Measurements from ENCODE around the gene DNAH10. TPM values are rescaled to one million over a fixed set of nuclear protein-coding genes. Genes with fewer than 3 reads are reported as not detected.

The DNAH10 gene
- total and polyA plus RNA-seq, 9 donors, result 0.05 to 20.2 (median 0.72) TPM

DNA sequence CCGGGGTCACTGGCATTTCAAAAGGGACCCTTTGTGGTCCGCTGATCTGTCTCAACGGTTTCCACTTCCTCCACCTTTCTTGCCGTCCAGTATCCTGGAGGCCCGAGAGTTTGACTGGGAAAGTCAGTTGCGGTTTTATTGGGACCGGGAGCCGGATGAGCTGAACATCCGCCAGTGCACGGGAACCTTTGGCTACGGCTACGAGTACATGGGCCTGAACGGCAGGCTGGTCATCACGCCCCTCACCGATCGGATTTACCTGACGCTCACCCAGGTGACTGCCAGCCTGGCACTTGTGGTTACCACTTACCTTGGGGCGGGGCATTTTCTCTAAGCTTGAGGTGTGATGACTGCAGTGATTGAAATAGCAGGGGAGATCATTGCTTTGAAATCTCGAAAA lies 83.8 kb downstream of the DNAH10 start:
- Histone ChIP-seq H3K9me3 (no peaks in the 10 kb centered on the region), H3K36me3 (no peaks in the 10 kb centered on the region), H3K4me1 (ENCODE audit: insufficient read depth) (no peaks in the 10 kb centered on the region), H3K27me3 (no peaks in the 10 kb centered on the region), H3K4me3 (no peak overlapping the region), H3K27ac (no peak overlapping the region)
- DNase-seq, result no peak
- WGBS, 3 donors, result 92 to 96% (median 93%) methylated on average over 19 of the region's 19 CpGs
- TF ChIP-seq EP300 (IDR thresholded peaks at IDR 0.05) (no peak), POLR2A (IDR thresholded peaks at IDR 0.05) (no peak)
- TF ChIP-seq, protein P1, sequence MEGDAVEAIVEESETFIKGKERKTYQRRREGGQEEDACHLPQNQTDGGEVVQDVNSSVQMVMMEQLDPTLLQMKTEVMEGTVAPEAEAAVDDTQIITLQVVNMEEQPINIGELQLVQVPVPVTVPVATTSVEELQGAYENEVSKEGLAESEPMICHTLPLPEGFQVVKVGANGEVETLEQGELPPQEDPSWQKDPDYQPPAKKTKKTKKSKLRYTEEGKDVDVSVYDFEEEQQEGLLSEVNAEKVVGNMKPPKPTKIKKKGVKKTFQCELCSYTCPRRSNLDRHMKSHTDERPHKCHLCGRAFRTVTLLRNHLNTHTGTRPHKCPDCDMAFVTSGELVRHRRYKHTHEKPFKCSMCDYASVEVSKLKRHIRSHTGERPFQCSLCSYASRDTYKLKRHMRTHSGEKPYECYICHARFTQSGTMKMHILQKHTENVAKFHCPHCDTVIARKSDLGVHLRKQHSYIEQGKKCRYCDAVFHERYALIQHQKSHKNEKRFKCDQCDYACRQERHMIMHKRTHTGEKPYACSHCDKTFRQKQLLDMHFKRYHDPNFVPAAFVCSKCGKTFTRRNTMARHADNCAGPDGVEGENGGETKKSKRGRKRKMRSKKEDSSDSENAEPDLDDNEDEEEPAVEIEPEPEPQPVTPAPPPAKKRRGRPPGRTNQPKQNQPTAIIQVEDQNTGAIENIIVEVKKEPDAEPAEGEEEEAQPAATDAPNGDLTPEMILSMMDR (IDR thresholded peaks at IDR 0.05), result no peak
- intact Hi-C loops (cut with DNase I), result no loop called here

DNA sequence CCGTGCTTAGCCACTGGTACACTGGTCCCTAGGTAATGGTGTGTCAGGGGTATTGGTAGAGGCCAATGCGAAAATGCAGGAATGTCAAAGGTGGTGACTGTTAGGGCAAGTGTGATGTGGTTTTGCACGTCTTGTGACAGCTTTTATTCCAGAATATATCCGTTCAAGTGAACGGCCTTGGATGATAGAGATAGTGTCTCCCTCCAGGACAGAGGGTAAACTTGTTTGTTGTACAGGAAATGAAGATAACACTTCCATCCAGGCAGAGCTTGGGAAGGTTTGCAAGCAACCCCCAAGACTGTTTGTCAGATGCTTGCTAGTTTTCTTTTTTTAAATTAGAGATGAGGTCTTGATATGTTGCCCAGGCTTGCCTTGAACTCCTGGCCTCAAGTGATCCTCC lies 84.2 kb downstream of the DNAH10 start:
- Histone ChIP-seq H3K27ac (no peak overlapping the region), H3K9me3 (no peaks in the 10 kb centered on the region), H3K27me3 (no peaks in the 10 kb centered on the region), H3K4me3 (no peak overlapping the region), H3K36me3 (no peaks in the 10 kb centered on the region), H3K4me1 (ENCODE audit: insufficient read depth) (no peaks in the 10 kb centered on the region)
- no peak for DNase-seq
- 54 to 69% (median 62%) methylated on average over 5 of the region's 5 CpGs for WGBS, 3 donors
- TF ChIP-seq EP300 (IDR thresholded peaks at IDR 0.05) (no peak), POLR2A (IDR thresholded peaks at IDR 0.05) (no peak)
- TF ChIP-seq, protein P1 (IDR thresholded peaks at IDR 0.05), result no peak
- intact Hi-C loops (cut with DNase I), result no loop called here

DNA sequence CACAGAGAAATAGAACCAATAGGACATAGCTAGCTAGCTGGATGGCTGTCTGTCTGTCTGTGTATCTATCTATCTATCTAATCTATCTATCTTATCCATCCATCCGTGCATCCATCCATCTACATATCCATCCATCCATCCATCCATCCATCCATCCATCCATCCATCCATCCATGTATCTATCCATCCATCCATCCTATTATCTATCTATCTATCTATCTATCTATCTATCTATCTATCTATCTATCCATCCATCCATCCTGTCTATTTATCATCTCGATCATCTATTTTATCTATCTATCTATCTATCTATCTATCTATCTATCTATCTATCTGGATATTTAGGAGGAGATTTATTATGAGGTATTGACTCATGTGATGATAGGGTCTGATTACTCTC lies 84.9 kb downstream of the DNAH10 start:
- intact Hi-C loops (cut with DNase I), result no loop called here
- Histone ChIP-seq H3K9me3 (no peaks in the 10 kb centered on the region), H3K27ac (no peak overlapping the region), H3K4me1 (ENCODE audit: insufficient read depth) (no peaks in the 10 kb centered on the region), H3K27me3 (no peaks in the 10 kb centered on the region), H3K4me3 (no peak overlapping the region), H3K36me3 (no peaks in the 10 kb centered on the region)
- WGBS, 3 donors, result 76 to 92% (median 78%) methylated on average over 2 of the region's 2 CpGs
- DNase-seq, result no peak
- TF ChIP-seq EP300 (IDR thresholded peaks at IDR 0.05) (no peak), POLR2A (IDR thresholded peaks at IDR 0.05) (no peak)
- TF ChIP-seq, protein P1 (IDR thresholded peaks at IDR 0.05), result no peak

DNA sequence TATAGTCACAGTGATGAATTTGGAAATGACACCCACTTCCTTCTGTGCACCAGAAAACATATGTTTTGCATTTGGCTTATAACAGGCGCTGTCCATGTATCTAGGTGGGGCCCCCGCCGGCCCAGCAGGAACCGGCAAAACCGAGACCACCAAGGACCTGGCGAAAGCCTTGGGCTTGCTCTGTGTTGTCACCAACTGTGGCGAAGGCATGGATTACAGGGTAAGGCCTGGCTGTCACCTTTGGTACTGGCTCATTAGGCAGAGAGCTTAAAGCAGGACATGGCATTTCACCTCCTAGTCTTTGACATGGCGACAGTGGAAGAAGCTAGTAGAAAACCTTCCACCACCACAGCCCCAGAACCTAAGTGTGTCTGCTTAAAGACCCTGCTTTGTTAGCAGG lies 85.8 kb downstream of the DNAH10 start:
- no peak overlapping the region for H3K4me3 ChIP-seq
- TF ChIP-seq, protein P1 (IDR thresholded peaks at IDR 0.05), result no peak
- TF ChIP-seq POLR2A (IDR thresholded peaks at IDR 0.05), result no peak
- no peak for TF ChIP-seq EP300 (IDR thresholded peaks at IDR 0.05)
- 94 to 97% (median 96%) methylated on average over 8 of the region's 8 CpGs for WGBS, 3 donors

More for the DNA sequence above, 85.8 kb downstream of the DNAH10 start:
- Histone ChIP-seq H3K36me3 (no peaks in the 10 kb centered on the region), H3K27ac (no peak overlapping the region), H3K27me3 (no peaks in the 10 kb centered on the region), H3K9me3 (no peaks in the 10 kb centered on the region), H3K4me1 (ENCODE audit: insufficient read depth) (no peaks in the 10 kb centered on the region)
- intact Hi-C loops (cut with DNase I), result no loop called here
- no peak for DNase-seq
